Spinal cord (tissue), 10 donors: Measurements from ENCODE around the gene CHTOP. TPM values are rescaled to one million over a fixed set of nuclear protein-coding genes. Genes with fewer than 3 reads are reported as not detected.
"Not testable (repeated sequence)": the region's sequence is repeated elsewhere in the genome, so short reads cannot be mapped to it uniquely, and the experiment has no call there.

Source experiments
- DNase-seq, 6 donors: peaks; one replicate each; pipeline versions ENCODE4 v3.0.0 to v3.0.0-alpha.2; 2013 to 2015; ENCODE audit warnings: low spot score in 6 of 6, low read depth in 4 of 6
- H3K27ac ChIP-seq: one replicate; pipeline ENCODE4 v1.5.1; 2013; ENCODE audit warnings: low read depth, low read length, control low read depth
- H3K27me3 ChIP-seq: one replicate; pipeline ENCODE4 v1.6.1; 2013; ENCODE audit warnings: low read length; ENCODE audit not compliant: control insufficient read depth, insufficient read depth
- H3K36me3 ChIP-seq: one replicate; pipeline ENCODE4 v1.6.1; 2013; ENCODE audit warnings: low read length; ENCODE audit not compliant: control insufficient read depth, insufficient read depth
- H3K4me1 ChIP-seq: one replicate; pipeline ENCODE4 v1.6.1; 2013; ENCODE audit warnings: low read length; ENCODE audit not compliant: control insufficient read depth, insufficient read depth
- H3K4me3 ChIP-seq: one replicate; pipeline ENCODE4 v1.5.1; 2013; ENCODE audit warnings: low read depth, low read length, control low read depth
- H3K9me3 ChIP-seq: one replicate; pipeline ENCODE4 v1.6.1; 2013; ENCODE audit warnings: low read length; ENCODE audit not compliant: control insufficient read depth, insufficient read depth
- WGBS: methylation state at CpG from one replicate; pipeline ENCODE4 v1.1.5; 2013; ENCODE audit warnings: missing lambda C conversion rate; ENCODE audit not compliant: insufficient coverage; 5-methylcytosine and 5-hydroxymethylcytosine counted together
- polyA plus RNA-seq, 2 donors: library from polyadenylated mRNA; unstranded; fragments of 120-200 nt; gene quantifications; one replicate each; pipeline ENCODE4 v1.2.1, GENCODE V29; 2013; ENCODE audit not compliant: insufficient read length in 2 of 2
- total RNA-seq, 2 donors: library from RNA; depleted of rRNA in 1 of 2; stranded (reverse); fragments of 120-200 nt in 1 of 2; fragments of >200 nt in 1 of 2; gene quantifications; one replicate each; pipeline versions ENCODE4 v1.2.3 to v1.2.4, GENCODE V29; 2013 to 2014
- donor health status: healthy.

Gene CHTOP
- total and polyA plus RNA-seq, 4 donors, result 56.9 to 127 (median 86.6) TPM

GRCh38 chr1:153668672-153669071 is 34.8 kb downstream of the CHTOP start:
- Histone ChIP-seq H3K4me1 (peaks cover 22% of the 10 kb centered on the region), H3K36me3 (peaks cover 52% of the 10 kb centered on the region)
- DNase-seq, H3K9me3 ChIP-seq, H3K27me3 ChIP-seq, H3K27ac ChIP-seq, H3K4me3 ChIP-seq: not testable (repeated sequence)
- WGBS, result 95% methylated on average over 7 of the region's 8 CpGs

- no peak for DNase-seq
- no peaks in the 10 kb centered on the region for H3K9me3 ChIP-seq
- H3K4me3 ChIP-seq, result peak overlapping the region; percentile 96
- H3K27ac ChIP-seq, result no peak overlapping the region
- 62% methylated on average over 2 of the region's 6 CpGs for WGBS
- H3K4me1 ChIP-seq, result peaks cover 22% of the 10 kb centered on the region
- H3K36me3 ChIP-seq, result peaks cover 43% of the 10 kb centered on the region
- H3K27me3 ChIP-seq, result no peaks in the 10 kb centered on the region
These were observed 35.7 kb downstream of the CHTOP start for GRCh38 chr1:153669606-153670005.

GRCh38 chr1:153670257-153670858 is 36.5 kb downstream of the CHTOP start:
- Histone ChIP-seq H3K4me3 (peak overlapping the region; percentile 96), H3K36me3 (peaks cover 39% of the 10 kb centered on the region), H3K27ac (peak overlapping the region; percentile 80), H3K4me1 (peaks cover 22% of the 10 kb centered on the region), H3K9me3 (no peaks in the 10 kb centered on the region), H3K27me3 (no peaks in the 10 kb centered on the region)
- no peak for DNase-seq
- WGBS, result 2% methylated on average over 22 of the region's 22 CpGs

DNA sequence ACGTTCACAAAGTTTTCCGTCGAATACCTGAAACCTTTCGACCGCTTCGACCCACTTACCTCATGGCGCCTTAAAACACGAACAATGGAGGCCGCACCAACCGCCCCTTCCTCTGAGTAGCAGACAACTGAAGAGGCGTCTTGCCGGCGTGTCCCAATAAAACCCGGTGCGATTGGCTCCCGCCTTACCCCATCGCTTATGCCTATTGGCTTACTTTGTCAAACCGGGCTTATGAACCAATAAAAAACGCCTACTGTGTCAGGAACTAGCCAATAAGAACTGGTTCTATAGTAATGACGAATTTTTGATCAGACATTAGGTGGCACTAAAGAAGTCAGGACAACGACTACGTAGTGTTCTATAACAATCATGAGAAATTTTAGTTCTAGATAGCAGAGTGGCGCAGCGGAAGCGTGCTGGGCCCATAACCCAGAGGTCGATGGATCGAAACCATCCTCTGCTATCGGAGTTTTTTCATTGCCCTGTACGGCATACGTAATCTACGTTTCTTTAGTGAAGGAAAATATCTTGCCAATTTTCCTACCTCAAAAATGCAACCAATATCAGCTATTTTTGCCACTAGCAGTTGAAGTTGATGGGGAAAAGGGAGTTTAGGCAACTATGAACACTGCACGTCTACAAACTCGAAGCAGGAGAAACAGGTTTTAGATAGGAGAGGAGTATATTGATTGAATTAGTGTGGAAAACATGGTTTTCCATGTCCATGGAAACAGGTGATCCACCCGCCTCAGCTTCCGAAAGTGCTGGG is 37.2 kb downstream of the CHTOP start, which contains the start of gene ILF2:
Gene ILF2, minus strand, starts transcription at position 135 of the 769 bp plus-strand sequence. Its CDS starts 71 bp downstream, at position 64.
- peaks cover 22% of the 10 kb centered on the region for H3K4me1 ChIP-seq
- H3K4me3 ChIP-seq, result peak within 1 kb of the TSS; percentile 96
- no peaks in the 10 kb centered on the region for H3K27me3 ChIP-seq
- peak; percentile 96 to 100 (median 98) for DNase-seq
- peaks cover 32% of the 10 kb centered on the region for H3K36me3 ChIP-seq
- no peaks in the 10 kb centered on the region for H3K9me3 ChIP-seq
- peak within 1 kb of the TSS; percentile 85 for H3K27ac ChIP-seq
- 0% methylated on average over 20 of the region's 35 CpGs for WGBS

GRCh38 chr1:153671628-153672353 is 37.9 kb downstream of the CHTOP start:
- Histone ChIP-seq H3K27ac (peak overlapping the region; percentile 85), H3K4me3 (peak overlapping the region; percentile 96), H3K4me1 (peaks cover 22% of the 10 kb centered on the region), H3K36me3 (peaks cover 24% of the 10 kb centered on the region)
- not testable (repeated sequence) for H3K27me3 ChIP-seq, DNase-seq, H3K9me3 ChIP-seq
- 18% methylated on average over 12 of the region's 28 CpGs for WGBS

- Histone ChIP-seq H3K9me3 (no peaks in the 10 kb centered on the region), H3K36me3 (peaks cover 13% of the 10 kb centered on the region), H3K27me3 (peaks cover 8% of the 10 kb centered on the region), H3K4me1 (peaks cover 30% of the 10 kb centered on the region), H3K27ac (no peak overlapping the region), H3K4me3 (no peak overlapping the region)
- WGBS, result no CpG with 5 or more reads among the region's 2 CpGs
- DNase-seq, result no peak
These were observed 39.6 kb downstream of the CHTOP start for GRCh38 chr1:153673511-153673910.

- Histone ChIP-seq H3K4me1 (peaks cover 21% of the 10 kb centered on the region), H3K4me3 (peak overlapping the region; percentile 35), H3K9me3 (no peaks in the 10 kb centered on the region), H3K36me3 (no peaks in the 10 kb centered on the region), H3K27ac (no peak overlapping the region), H3K27me3 (peaks cover 40% of the 10 kb centered on the region)
- peak in 2 of 6 donors; percentile 79 to 89 for DNase-seq
- WGBS, result 2% methylated on average over 23 of the region's 29 CpGs
These were observed 44.1 kb downstream of the CHTOP start for GRCh38 chr1:153677718-153678518.

DNA sequence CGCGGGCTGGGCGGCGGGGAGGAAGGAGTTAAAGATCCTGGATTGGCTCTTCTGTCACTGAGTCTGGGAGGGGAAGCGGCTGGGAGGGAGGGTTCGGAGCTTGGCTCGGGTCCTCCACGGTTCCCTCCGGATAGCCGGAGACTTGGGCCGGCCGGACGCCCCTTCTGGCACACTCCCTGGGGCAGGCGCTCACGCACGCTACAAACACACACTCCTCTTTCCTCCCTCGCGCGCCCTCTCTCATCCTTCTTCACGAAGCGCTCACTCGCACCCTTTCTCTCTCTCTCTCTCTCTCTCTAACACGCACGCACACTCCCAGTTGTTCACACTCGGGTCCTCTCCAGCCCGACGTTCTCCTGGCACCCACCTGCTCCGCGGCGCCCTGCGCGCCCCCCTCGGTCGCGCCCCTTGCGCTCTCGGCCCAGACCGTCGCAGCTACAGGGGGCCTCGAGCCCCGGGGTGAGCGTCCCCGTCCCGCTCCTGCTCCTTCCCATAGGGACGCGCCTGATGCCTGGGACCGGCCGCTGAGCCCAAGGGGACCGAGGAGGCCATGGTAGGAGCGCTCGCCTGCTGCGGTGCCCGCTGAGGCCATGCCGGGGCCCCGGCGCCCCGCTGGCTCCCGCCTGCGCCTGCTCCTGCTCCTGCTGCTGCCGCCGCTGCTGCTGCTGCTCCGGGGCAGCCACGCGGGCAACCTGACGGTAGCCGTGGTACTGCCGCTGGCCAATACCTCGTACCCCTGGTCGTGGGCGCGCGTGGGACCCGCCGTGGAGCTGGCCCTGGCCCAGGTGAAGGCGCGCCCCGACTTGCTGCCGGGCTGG is 44.9 kb downstream of the CHTOP start, which contains the start of gene NPR1:
Gene NPR1, plus strand, starts transcription at position 170 of the 818 bp plus-strand sequence. Its CDS starts 421 bp downstream, at position 591.
- H3K4me3 ChIP-seq, result peak within 1 kb of the TSS; percentile 38
- H3K27ac ChIP-seq, result no peak within 1 kb of the TSS
- H3K36me3 ChIP-seq, result no peaks in the 10 kb centered on the region
- peaks cover 40% of the 10 kb centered on the region for H3K27me3 ChIP-seq
- DNase-seq, result peak in 2 of 6 donors; percentile 65 to 73
- WGBS, result under 1% methylated on average over 78 of the region's 78 CpGs
- no peaks in the 10 kb centered on the region for H3K9me3 ChIP-seq
- H3K4me1 ChIP-seq, result peaks cover 21% of the 10 kb centered on the region
